Right atrium auricular region (tissue), 2 donors: ENCODE data around the gene ATF4. TPM values are rescaled to one million over a fixed set of nuclear protein-coding genes. Genes with fewer than 3 reads are reported as not detected.

Experiments used
- DNase-seq: peaks from one replicate; pipeline ENCODE4 v3.0.0-alpha.2; 2019; ENCODE audit warnings: low spot score
- H3K27ac ChIP-seq, 2 donors: fragments of 200-600 bp; sonication (generic); 1 replicate in 1 of 2; 2 replicates in 1 of 2; pipeline ENCODE4 v1.5.1; 2016 to 2019
- H3K27me3 ChIP-seq, 2 donors: fragments of 200-600 bp; sonication (generic); one replicate each; pipeline versions ENCODE4 v1.5.1 to v1.6.0; 2017 to 2019
- H3K36me3 ChIP-seq: fragments of 200-600 bp; sonication (generic); one replicate; pipeline ENCODE4 v1.5.1; 2016
- H3K4me1 ChIP-seq, 2 donors: fragments of 200-600 bp; sonication (generic); one replicate each; pipeline versions ENCODE4 v1.5.1 to v1.6.0; 2017 to 2019
- H3K4me3 ChIP-seq, 2 donors: fragments of 200-600 bp; sonication (generic); 1 replicate in 1 of 2; 2 replicates in 1 of 2; pipeline ENCODE4 v1.5.1; 2017 to 2019; ENCODE audit warnings: mild to moderate bottlenecking in 1 of 2, moderate library complexity in 1 of 2
- H3K9me3 ChIP-seq, 2 donors: fragments of 200-600 bp; sonication (generic); one replicate each; pipeline ENCODE4 v1.5.1; 2019
- total RNA-seq, 2 donors: library from RNA; depleted of rRNA; stranded (reverse); fragments of >200 nt; gene quantifications; one replicate each; pipeline ENCODE4 v1.1.0, GENCODE V29; 2016
- TF ChIP-seq, protein P1 (sequence below), 2 donors: fragments of 200-600 bp; sonication (generic); IDR thresholded peaks; one replicate each; pipeline ENCODE4 v1.5.1; 2019; ENCODE audit warnings: antibody characterized with exemption in 2 of 2

The ATF4 gene
- total RNA-seq, 2 donors from 2014 or later, result 155 to 256 TPM

DNA sequence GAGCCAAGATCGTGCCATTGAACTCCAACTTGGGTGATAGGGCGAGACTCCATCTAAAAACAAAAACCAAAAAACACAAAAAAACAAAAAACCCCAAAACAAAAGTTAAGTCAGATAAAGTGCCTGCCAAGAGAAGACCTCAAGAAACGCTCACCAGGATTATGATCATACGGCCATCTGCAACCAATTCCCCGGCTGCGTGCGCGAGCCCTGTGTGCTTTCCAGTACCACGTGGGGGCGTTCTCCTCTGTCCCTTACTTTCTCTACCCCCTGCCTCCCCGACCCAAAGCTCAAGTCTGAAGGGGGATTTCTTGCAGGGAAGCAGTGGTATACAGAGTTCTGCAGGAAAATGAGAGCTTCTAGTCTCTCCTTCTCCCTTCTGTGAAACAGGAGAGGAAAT, 22.7 kb downstream of the ATF4 start:
- Histone ChIP-seq H3K27ac (no peak overlapping the region), H3K27me3 (peaks cover 0 to 5% of the 10 kb centered on the region in 2 donors), H3K4me3 (no peak overlapping the region), H3K36me3 (no peaks in the 10 kb centered on the region), H3K9me3 (no peaks in the 10 kb centered on the region), H3K4me1 (no peaks in the 10 kb centered on the region)
- DNase-seq, result no peak
- TF ChIP-seq, protein P1, sequence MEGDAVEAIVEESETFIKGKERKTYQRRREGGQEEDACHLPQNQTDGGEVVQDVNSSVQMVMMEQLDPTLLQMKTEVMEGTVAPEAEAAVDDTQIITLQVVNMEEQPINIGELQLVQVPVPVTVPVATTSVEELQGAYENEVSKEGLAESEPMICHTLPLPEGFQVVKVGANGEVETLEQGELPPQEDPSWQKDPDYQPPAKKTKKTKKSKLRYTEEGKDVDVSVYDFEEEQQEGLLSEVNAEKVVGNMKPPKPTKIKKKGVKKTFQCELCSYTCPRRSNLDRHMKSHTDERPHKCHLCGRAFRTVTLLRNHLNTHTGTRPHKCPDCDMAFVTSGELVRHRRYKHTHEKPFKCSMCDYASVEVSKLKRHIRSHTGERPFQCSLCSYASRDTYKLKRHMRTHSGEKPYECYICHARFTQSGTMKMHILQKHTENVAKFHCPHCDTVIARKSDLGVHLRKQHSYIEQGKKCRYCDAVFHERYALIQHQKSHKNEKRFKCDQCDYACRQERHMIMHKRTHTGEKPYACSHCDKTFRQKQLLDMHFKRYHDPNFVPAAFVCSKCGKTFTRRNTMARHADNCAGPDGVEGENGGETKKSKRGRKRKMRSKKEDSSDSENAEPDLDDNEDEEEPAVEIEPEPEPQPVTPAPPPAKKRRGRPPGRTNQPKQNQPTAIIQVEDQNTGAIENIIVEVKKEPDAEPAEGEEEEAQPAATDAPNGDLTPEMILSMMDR (IDR thresholded peaks at IDR 0.05), result no peak

DNA sequence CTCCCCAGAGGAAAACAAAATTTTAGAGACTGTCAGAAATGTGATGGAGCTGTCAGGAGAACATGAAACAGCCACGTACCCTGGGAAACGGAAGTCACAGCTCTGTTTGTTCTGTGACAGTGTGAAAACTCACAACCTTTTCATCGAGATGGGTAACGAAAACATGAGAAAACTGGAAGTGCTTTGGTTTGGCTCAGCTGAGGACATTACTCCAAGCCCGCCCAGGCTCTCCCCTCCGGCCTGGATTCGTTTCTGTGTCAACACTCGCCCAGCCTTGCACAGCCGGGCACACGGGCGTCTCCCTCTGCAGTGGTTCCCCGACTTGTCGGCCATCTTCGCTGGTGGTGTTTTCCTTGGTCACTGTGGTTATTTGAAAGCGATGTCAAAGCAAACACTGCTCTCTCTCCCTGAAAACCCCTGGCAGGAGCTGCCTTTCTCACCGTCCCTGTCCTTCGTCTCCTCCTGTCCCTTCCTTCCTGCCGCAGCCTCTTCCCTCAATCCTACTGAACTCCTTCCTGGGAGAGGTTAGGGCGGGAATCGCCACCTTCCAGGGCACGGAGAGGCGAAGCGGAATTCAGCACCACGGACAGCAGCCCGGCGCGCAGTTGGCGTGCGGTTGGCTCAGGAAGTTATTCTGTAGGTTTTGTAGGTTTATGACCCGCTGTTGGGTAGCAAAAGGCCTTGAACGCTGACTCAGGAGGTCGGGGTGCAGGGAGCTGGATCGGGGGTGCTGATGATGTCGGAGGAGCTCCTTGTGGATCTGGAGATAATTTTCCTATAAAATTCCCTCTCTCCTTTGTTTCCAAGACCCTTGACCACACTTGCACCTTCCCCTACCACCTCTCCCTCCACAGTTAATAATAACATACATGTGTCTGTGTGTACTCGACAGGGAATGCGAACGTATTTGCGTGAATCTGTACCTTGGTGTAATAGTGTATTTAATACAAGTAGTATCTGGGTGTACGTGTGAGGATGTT, 25.3 kb downstream of the ATF4 start:
- DNase-seq, result no peak

DNA sequence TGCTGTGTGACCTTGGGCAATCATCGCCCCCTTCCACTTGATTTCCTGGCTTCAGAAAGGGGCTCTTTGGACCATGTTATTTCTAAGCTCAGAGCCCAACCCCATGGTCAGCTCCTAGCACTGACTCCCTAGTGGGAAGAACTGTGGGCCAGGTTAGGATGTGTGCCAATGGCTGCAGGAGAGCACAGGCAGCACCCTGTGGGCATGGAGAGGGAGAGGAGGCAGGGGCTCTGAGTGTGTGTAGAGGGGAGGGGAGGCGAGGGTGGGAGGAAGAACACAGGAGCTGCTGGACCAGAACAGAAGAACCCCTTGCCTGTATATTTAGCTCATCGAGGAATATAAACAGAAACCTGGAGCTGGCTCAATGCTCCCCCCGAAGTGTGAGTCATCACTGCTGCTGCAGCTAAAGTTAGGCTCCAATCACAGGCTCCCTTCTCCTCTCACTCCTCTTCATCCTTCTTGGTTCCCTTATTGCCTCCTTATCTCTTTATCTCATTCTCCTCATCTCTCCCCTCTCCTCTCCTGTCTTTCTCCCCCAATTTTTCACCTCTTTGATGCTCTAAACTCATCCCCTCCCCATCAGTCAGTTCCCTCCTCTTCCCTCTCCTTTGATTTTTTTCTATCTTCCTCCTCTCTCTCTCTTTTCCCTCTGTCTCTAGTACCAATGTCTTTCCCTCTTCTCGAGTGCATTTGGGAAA, 26.7 kb downstream of the ATF4 start:
- no peak overlapping the region for H3K4me3 ChIP-seq
- TF ChIP-seq, protein P1 (IDR thresholded peaks at IDR 0.05), result no peak
- peaks cover 0 to 5% of the 10 kb centered on the region in 2 donors for H3K27me3 ChIP-seq
- no peaks in the 10 kb centered on the region for H3K9me3 ChIP-seq
- DNase-seq, result no peak
- no peak overlapping the region for H3K27ac ChIP-seq
- H3K4me1 ChIP-seq, result no peaks in the 10 kb centered on the region
- H3K36me3 ChIP-seq, result no peaks in the 10 kb centered on the region

More for the DNA sequence above, 25.3 kb downstream of the ATF4 start:
- Histone ChIP-seq H3K4me3 (no peak overlapping the region), H3K27ac (no peak overlapping the region), H3K27me3 (peaks cover 0 to 5% of the 10 kb centered on the region in 2 donors), H3K9me3 (no peaks in the 10 kb centered on the region), H3K36me3 (no peaks in the 10 kb centered on the region), H3K4me1 (no peaks in the 10 kb centered on the region)
- TF ChIP-seq, protein P1 (IDR thresholded peaks at IDR 0.05), result no peak

DNA sequence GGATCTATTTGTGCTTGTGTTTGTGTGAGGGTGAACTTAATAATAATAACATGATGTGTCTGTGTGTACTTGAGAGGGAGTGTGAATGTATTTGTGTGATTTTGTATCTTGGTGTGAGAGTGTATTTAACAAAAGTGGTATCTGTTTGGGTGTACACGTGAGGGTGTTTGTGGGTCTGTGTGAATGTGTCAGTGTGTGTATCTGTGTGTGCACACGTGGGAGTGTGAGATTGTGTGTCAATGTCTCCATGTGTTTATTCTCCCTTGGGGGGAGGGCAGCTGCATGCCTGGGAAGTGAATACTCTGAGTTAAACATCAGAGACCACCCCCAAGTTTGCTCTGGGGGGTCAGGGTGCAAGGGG, 27.2 kb downstream of the ATF4 start:
- H3K36me3 ChIP-seq, result no peaks in the 10 kb centered on the region
- no peak overlapping the region for H3K4me3 ChIP-seq
- no peaks in the 10 kb centered on the region for H3K4me1 ChIP-seq
- no peak for DNase-seq
- H3K27me3 ChIP-seq, result peaks cover 0 to 5% of the 10 kb centered on the region in 2 donors
- no peak overlapping the region for H3K27ac ChIP-seq
- no peaks in the 10 kb centered on the region for H3K9me3 ChIP-seq
- TF ChIP-seq, protein P1 (IDR thresholded peaks at IDR 0.05), result no peak

DNA sequence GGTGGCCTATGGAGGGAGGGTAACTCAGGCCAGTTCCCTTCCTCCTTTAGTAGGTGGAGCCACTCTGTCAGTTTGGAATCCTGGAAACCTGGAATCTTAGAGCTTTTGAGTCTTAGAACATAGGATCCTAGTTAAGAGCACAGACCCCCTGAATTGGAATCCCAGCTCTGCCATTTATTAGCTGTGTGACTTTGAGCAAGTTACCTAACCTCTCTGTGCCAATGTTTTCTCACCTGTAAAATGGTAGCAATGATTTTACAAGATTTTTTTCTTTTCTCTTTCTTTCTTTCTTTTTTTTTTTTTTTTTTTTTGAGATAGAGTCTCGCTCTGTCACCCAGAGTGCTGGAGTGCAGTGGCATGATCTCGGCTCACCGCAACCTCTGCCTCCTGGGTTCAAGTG, 33.1 kb downstream of the ATF4 start:
- no peak for DNase-seq
- TF ChIP-seq, protein P1 (IDR thresholded peaks at IDR 0.05), result no peak
- Histone ChIP-seq H3K4me3 (no peak overlapping the region), H3K27ac (no peak overlapping the region), H3K36me3 (no peaks in the 10 kb centered on the region), H3K4me1 (peaks cover 0 to 11% of the 10 kb centered on the region in 2 donors), H3K27me3 (peaks cover 5 to 12% of the 10 kb centered on the region in 2 donors), H3K9me3 (no peaks in the 10 kb centered on the region)
